IMR-90 (cell line): ENCODE data around the gene HCN2. TPM values are rescaled to one million over a fixed set of nuclear protein-coding genes. Genes with fewer than 3 reads are reported as not detected.

Experiments
- ATAC-seq: fragments of 200-7000 bp; cut with Tn5 transposase; 2 replicates; pipeline ENCODE4 v1.9.1; 2020; ENCODE audit warnings: low read depth, mild to moderate bottlenecking, moderate library complexity
- BruUV-seq: library from RNA; stranded (reverse); fragments of 400-500 nt; replicated peaks from 2 replicates; lab custom pipeline; 2021; lab: Mats Ljungman, UMichigan
- CTCF ChIA-PET: fragments of 300-600 bp; formaldehyde crosslinking; extraction: SDS; loops from one replicate; lab custom pipeline; 2021; ENCODE audit warnings: antibody characterized with exemption; lab: Yijun Ruan, JAX
- POLR2A ChIA-PET: fragments of 300-600 bp; sonication (Branson Sonifier 250); formaldehyde crosslinking; loops from one replicate; lab custom pipeline; 2022; ENCODE audit warnings: antibody characterized with exemption; ENCODE audit not compliant: unreplicated experiment; lab: Charles Lee
- DNase-seq: peaks from one replicate; pipeline ENCODE4 v3.0.0; 2013
- H2AFZ ChIP-seq: replicated peaks from 2 replicates; pipeline ENCODE3; 2013; ENCODE audit warnings: low read length, mild to moderate bottlenecking; ENCODE audit not compliant: poor library complexity
- H2AK5ac ChIP-seq: 2 replicates; pipeline ENCODE4 v1.6.1; 2013; ENCODE audit warnings: low read depth, low read length, inconsistent platforms
- H2AK9ac ChIP-seq: replicated peaks from 2 replicates; pipeline ENCODE3; 2013; ENCODE audit warnings: mild to moderate bottlenecking, low read depth, low read length, moderate library complexity; ENCODE audit not compliant: poor library complexity
- H2BK120ac ChIP-seq: 2 replicates; pipeline ENCODE4 v1.6.1; 2013; ENCODE audit warnings: low read depth, low read length, inconsistent platforms
- H2BK15ac ChIP-seq: 3 replicates; pipeline ENCODE4 v1.6.1; 2013; ENCODE audit warnings: low read depth, low read length, inconsistent platforms
- H2BK20ac ChIP-seq: 2 replicates; pipeline ENCODE4 v1.6.1; 2013; ENCODE audit warnings: low read depth, mild to moderate bottlenecking, inconsistent platforms, low read length, moderate library complexity
- H2BK5ac ChIP-seq: 2 replicates; pipeline ENCODE4 v1.6.1; 2013; ENCODE audit warnings: mild to moderate bottlenecking, low read depth, low read length, inconsistent platforms; ENCODE audit not compliant: poor library complexity, severe bottlenecking
- H3K14ac ChIP-seq: replicated peaks from 2 replicates; pipeline ENCODE4 v1.6.1; 2013; ENCODE audit warnings: low read depth, low read length, inconsistent platforms
- H3K18ac ChIP-seq: 2 replicates; pipeline ENCODE4 v1.6.1; 2013; ENCODE audit warnings: low read depth, low read length, control low read depth
- H3K23ac ChIP-seq: 2 replicates; pipeline ENCODE4 v1.6.1; 2013; ENCODE audit warnings: low read depth, low read length, inconsistent platforms
- H3K27ac ChIP-seq: 2 replicates; pipeline ENCODE4 v1.5.1; 2013; ENCODE audit warnings: mild to moderate bottlenecking, control low read depth, low read length; ENCODE audit not compliant: insufficient read depth
- H3K27me3 ChIP-seq: 2 replicates; pipeline ENCODE4 v1.6.1; 2013; ENCODE audit warnings: low read length; ENCODE audit not compliant: control insufficient read depth, insufficient read depth
- H3K36me3 ChIP-seq: 2 replicates; pipeline ENCODE4 v1.6.1; 2013; ENCODE audit warnings: low read length, mixed read lengths; ENCODE audit not compliant: control insufficient read depth, insufficient read depth
- H3K4ac ChIP-seq: 2 replicates; pipeline ENCODE4 v1.6.1; 2013; ENCODE audit warnings: low read depth, low read length, inconsistent platforms
- H3K4me1 ChIP-seq: 2 replicates; pipeline ENCODE4 v1.6.1; 2013; ENCODE audit warnings: low read length, mixed read lengths; ENCODE audit not compliant: control insufficient read depth, insufficient read depth
- H3K4me2 ChIP-seq: 2 replicates; pipeline ENCODE4 v1.6.1; 2013; ENCODE audit warnings: low read depth, mild to moderate bottlenecking, control low read depth, low read length, moderate library complexity
- H3K4me3 ChIP-seq: 2 replicates; pipeline ENCODE4 v1.5.1; 2013; ENCODE audit warnings: low read depth, mild to moderate bottlenecking, control low read depth, low read length, moderate library complexity; ENCODE audit not compliant: insufficient read depth
- H3K56ac ChIP-seq: 2 replicates; pipeline ENCODE4 v1.6.1; 2013; ENCODE audit warnings: low read length, inconsistent platforms; ENCODE audit not compliant: insufficient read depth; ENCODE audit errors: extremely low read depth
- H3K79me1 ChIP-seq, 2 experiments: 2 replicates each; pipeline ENCODE4 v1.6.1; 2013; ENCODE audit warnings: low read length in 2 of 2, inconsistent platforms in 1 of 2, low read depth in 1 of 2
- H3K9ac ChIP-seq: 2 replicates; pipeline ENCODE4 v1.6.1; 2013; ENCODE audit warnings: low read depth, low read length, control low read depth
- H3K9me1 ChIP-seq: 2 replicates; pipeline ENCODE4 v1.6.1; 2013; ENCODE audit warnings: low read length, inconsistent platforms; ENCODE audit not compliant: insufficient read depth
- H3K9me3 ChIP-seq: 2 replicates; pipeline ENCODE4 v1.6.1; 2013; ENCODE audit warnings: low read length; ENCODE audit not compliant: control insufficient read depth, insufficient read depth
- H4K20me1 ChIP-seq: 2 replicates; pipeline ENCODE4 v1.6.1; 2013; ENCODE audit warnings: low read length, inconsistent platforms; ENCODE audit not compliant: insufficient read depth
- H4K5ac ChIP-seq: 2 replicates; pipeline ENCODE4 v1.6.1; 2013; ENCODE audit warnings: mild to moderate bottlenecking, low read depth, low read length, control low read depth
- H4K8ac ChIP-seq, 2 experiments: 2 replicates each; pipeline ENCODE4 v1.6.1; 2013; ENCODE audit warnings: low read depth in 2 of 2, low read length in 2 of 2, control low read depth in 1 of 2, inconsistent platforms in 1 of 2
- H4K91ac ChIP-seq: 2 replicates; pipeline ENCODE4 v1.6.1; 2013; ENCODE audit warnings: low read depth, low read length, inconsistent platforms; ENCODE audit not compliant: insufficient read depth
- BHLHE40 ChIP-seq: fragments of 150-350 bp; IDR thresholded peaks from 2 replicates; pipeline ENCODE4 v1.6.1; 2016; ENCODE audit warnings: mild to moderate bottlenecking, low read depth, low read length
- CEBPB ChIP-seq: IDR thresholded peaks from 2 replicates; pipeline ENCODE4 v1.6.1; 2012; ENCODE audit warnings: low read depth, low read length, improper control_type of control experiment
- CHD1 ChIP-seq: IDR thresholded peaks from 2 replicates; pipeline ENCODE4 v1.6.1; 2012; ENCODE audit warnings: low read depth, low read length, improper control_type of control experiment
- CTCF ChIP-seq: conservative IDR thresholded peaks from 2 replicates; pipeline ENCODE4 v1.5.1; 2012; ENCODE audit warnings: mild to moderate bottlenecking, low read depth, low read length, improper control_type of control experiment
- ELK1 ChIP-seq: fragments of 150-350 bp; IDR thresholded peaks from 2 replicates; pipeline ENCODE4 v1.6.1; 2016; ENCODE audit warnings: low read depth, mild to moderate bottlenecking, low read length, moderate library complexity, borderline replicate concordance
- MAZ ChIP-seq: IDR thresholded peaks from 2 replicates; pipeline ENCODE4 v1.6.1; 2012; ENCODE audit warnings: low read depth, mild to moderate bottlenecking, low read length, improper control_type of control experiment, moderate library complexity, borderline replicate concordance
- MXI1 ChIP-seq: IDR thresholded peaks from 2 replicates; pipeline ENCODE4 v1.6.1; 2012; ENCODE audit warnings: low read depth, mild to moderate bottlenecking, low read length, moderate library complexity, borderline replicate concordance
- NFE2L2 ChIP-seq: fragments of 150-350 bp; IDR thresholded peaks from 2 replicates; pipeline ENCODE4 v1.6.1; 2016; ENCODE audit warnings: low read depth, mild to moderate bottlenecking, low read length
- RAD21 ChIP-seq: IDR thresholded peaks from 2 replicates; pipeline ENCODE4 v1.6.1; 2012; ENCODE audit warnings: low read length, improper control_type of control experiment
- RCOR1 ChIP-seq: IDR thresholded peaks from 2 replicates; pipeline ENCODE4 v1.6.1; 2012; ENCODE audit warnings: mild to moderate bottlenecking, low read length, improper control_type of control experiment; ENCODE audit not compliant: insufficient replicate concordance
- RFX5 ChIP-seq: IDR thresholded peaks from 2 replicates; pipeline ENCODE4 v1.8.0; 2012; ENCODE audit warnings: low read depth, mild to moderate bottlenecking, low read length, moderate library complexity
- SMC3 ChIP-seq: fragments of 150-350 bp; IDR thresholded peaks from 2 replicates; pipeline ENCODE4 v1.6.1; 2016; ENCODE audit warnings: low read depth, mild to moderate bottlenecking, antibody characterized with exemption, low read length, moderate library complexity
- USF2 ChIP-seq: fragments of 150-350 bp; IDR thresholded peaks from 2 replicates; pipeline ENCODE4 v1.6.1; 2017; ENCODE audit warnings: mild to moderate bottlenecking, antibody characterized with exemption, low read length, low read depth
- WGBS, 2 experiments: methylation state at CpG; one replicate each; pipeline versions ENCODE4 v1.1.5 to v1.1.7; 2013; ENCODE audit warnings: missing lambda C conversion rate in 2 of 2; ENCODE audit not compliant: insufficient read length in 1 of 2; ENCODE audit errors: extremely low coverage in 2 of 2; 5-methylcytosine and 5-hydroxymethylcytosine counted together
- dilution Hi-C: fragments of 300-500 bp; cut with HindIII; formaldehyde crosslinking; loops from one replicate; pipeline ENCODE4 v1.14.3; 2018; ENCODE audit warnings: low sequenced_read_pairs; ENCODE audit not compliant: unreplicated experiment
- in situ Hi-C: fragments of 300-500 bp; cut with MboI; formaldehyde crosslinking; loops from 3 replicates; pipeline ENCODE4 v1.14.3; 2019; ENCODE audit warnings: low sequenced_read_pairs, inconsistent platforms, mixed read lengths
- intact Hi-C: fragments of 100-400 bp; cut with micrococcal nuclease; formaldehyde crosslinking; loops from 2 replicates; pipeline ENCODE4 v1.10.0; 2022
- polyA plus RNA-seq, 3 experiments: library from polyadenylated mRNA; depleted of rRNA; stranded (reverse); fragments of >200 nt; gene quantifications; 2 replicates each; pipeline ENCODE4 v1.2.3, GENCODE V29; 2012; ENCODE audit warnings: low replicate concordance in 1 of 3
- total RNA-seq: library from RNA; depleted of rRNA; stranded (reverse); fragments of >200 nt; gene quantifications from 2 replicates; pipeline ENCODE4 v1.2.3, GENCODE V29; 2012

Gene HCN2
- total and polyA plus RNA-seq, 2 of the 4 experiments (the other 2 are of a cell fraction), result 0.72 to 2.6 TPM

GRCh38 chr19:594265-594870, 4.7 kb downstream of the HCN2 start:
- BruUV-seq, result no TSS peak
- Histone ChIP-seq H2BK5ac (no peak overlapping the region), H2AK9ac (no peak overlapping the region), H3K4me1 (no peaks in the 10 kb centered on the region), H3K27me3 (peaks cover 22% of the 10 kb centered on the region; the same call in 1 of the 2 replicates), H3K9ac (no peak overlapping the region), H2AFZ (no peak overlapping the region), H4K91ac (no peak overlapping the region), H3K79me1 (no peaks in the 10 kb centered on the region), H4K5ac (no peak overlapping the region), H3K14ac (no peak overlapping the region), H3K4me2 (no peak overlapping the region), H3K27ac (no peak overlapping the region), H2AK5ac (no peak overlapping the region), H4K20me1 (peaks cover 23% of the 10 kb centered on the region), H2BK15ac (no peak overlapping the region), H4K8ac (no peak overlapping the region), H3K4ac (no peak overlapping the region), H2BK120ac (no peak overlapping the region), H3K36me3 (no peaks in the 10 kb centered on the region), H2BK20ac (no peak overlapping the region), H3K9me1 (no peaks in the 10 kb centered on the region), H3K9me3 (no peaks in the 10 kb centered on the region), H3K23ac (no peak overlapping the region), H3K4me3 (no peak overlapping the region), H3K18ac (no peak overlapping the region), H3K56ac (no peak overlapping the region)
- no peak for TF ChIP-seq BHLHE40
- TF ChIP-seq MAZ, result no peak
- no peak for TF ChIP-seq ELK1
- no peak for TF ChIP-seq RCOR1
- TF ChIP-seq MXI1, result no peak
- TF ChIP-seq RFX5, result no peak
- TF ChIP-seq SMC3, result no peak
- no peak for TF ChIP-seq USF2
- TF ChIP-seq NFE2L2, result no peak
- TF ChIP-seq CHD1, result no peak
- no peak for TF ChIP-seq CEBPB
- TF ChIP-seq CTCF, result no peak
- TF ChIP-seq RAD21, result no peak
- ChIA-PET CTCF (no interaction called here), POLR2A (no interaction called here)
- no peak for ATAC-seq
- WGBS, 2 experiments, result 71% methylated on average over 13 of the region's 24 CpGs; no CpG with 5 or more reads in 1 of the 2 experiments
- intact Hi-C loops (no loop called here), dilution Hi-C loops (no loop called here), in situ Hi-C loops (no loop called here)
- DNase-seq, result no peak
